Epithelial cell of esophagus (primary cell): ENCODE data around the gene STUM.

ENCODE experiments used
- DNase-seq: peaks from one replicate; pipeline ENCODE4 v3.0.0; 2010; ENCODE audit warnings: low read depth
- H3K4me3 ChIP-seq: 2 replicates; pipeline ENCODE4 v1.5.1; 2011; ENCODE audit warnings: mild to moderate bottlenecking, low read length, control low read depth
- CTCF ChIP-seq: IDR thresholded peaks from 2 replicates; pipeline ENCODE4 v1.5.1; 2011; ENCODE audit warnings: low read depth, mild to moderate bottlenecking, low read length, control low read depth, inconsistent platforms; ENCODE audit not compliant: insufficient read depth; ENCODE audit errors: missing control alignments

STUM gene

GRCh38 chr1:226627050-226627755 lies 78.6 kb downstream of the STUM start:
- no peak overlapping the region for H3K4me3 ChIP-seq
- no peak for DNase-seq
- no peak for TF ChIP-seq CTCF

- DNase-seq, result no peak
- TF ChIP-seq CTCF, result no peak
- H3K4me3 ChIP-seq, result no peak overlapping the region
These were observed 79.5 kb downstream of the STUM start for GRCh38 chr1:226627924-226628611.

GRCh38 chr1:226628612-226629155 lies 80.1 kb downstream of the STUM start:
- TF ChIP-seq CTCF, result no peak
- DNase-seq, result no peak
- no peak overlapping the region for H3K4me3 ChIP-seq

GRCh38 chr1:226629210-226629895 lies 80.8 kb downstream of the STUM start:
- TF ChIP-seq CTCF, result no peak
- H3K4me3 ChIP-seq, result no peak overlapping the region
- DNase-seq, result no peak

- no peak for TF ChIP-seq CTCF
- no peak for DNase-seq
These were observed 81.5 kb downstream of the STUM start for GRCh38 chr1:226629896-226630550.

GRCh38 chr1:226630592-226630991 lies 82.0 kb downstream of the STUM start:
- H3K4me3 ChIP-seq, result no peak overlapping the region
- TF ChIP-seq CTCF, result no peak
- DNase-seq, result no peak

More at GRCh38 chr1:226629896-226630550, 81.5 kb downstream of the STUM start:
- no peak overlapping the region for H3K4me3 ChIP-seq
